ENCODE data around the gene PCARE.

DNA sequence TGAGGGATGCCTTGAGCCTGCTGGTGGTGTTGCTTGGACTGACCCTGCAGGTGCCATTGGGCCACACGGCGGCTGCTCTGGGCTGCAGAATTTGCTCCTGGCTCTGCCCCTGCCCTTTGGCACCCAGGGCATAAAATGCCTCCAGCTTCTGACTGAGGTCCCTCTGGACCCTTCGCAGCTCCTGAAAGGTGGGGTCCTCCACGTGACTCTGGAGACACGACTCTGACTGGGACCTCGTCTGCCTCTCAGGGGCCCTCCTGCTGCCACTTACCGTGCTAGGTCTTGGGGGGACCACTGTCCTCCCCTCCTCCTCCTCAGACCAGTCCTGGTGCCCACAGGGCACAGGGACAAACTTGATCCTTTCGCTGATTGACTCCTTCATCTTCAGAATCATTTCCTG is 2.1 kb downstream of the PCARE start:
- no peak for TF ChIP-seq GABPA (IDR thresholded peaks at IDR 0.05; ENCODE audit: low read depth)
- no peak for TF ChIP-seq CTCF (IDR thresholded peaks at IDR 0.05; ENCODE audit: insufficient read depth, low read length)
- TF ChIP-seq POLR2AphosphoS5 (IDR thresholded peaks at IDR 0.05; ENCODE audit: low read depth) = no peak
- TF ChIP-seq REST (IDR thresholded peaks at IDR 0.05; ENCODE audit: insufficient replicate concordance, low read depth) = no peak
- no peak for TF ChIP-seq SPI1 (IDR thresholded peaks at IDR 0.05; ENCODE audit: borderline replicate concordance, low read depth)

Data from HL-60 (cell line).